Measurements from ENCODE around the gene LRRC8E.

LRRC8E gene

GRCh38 chr19:7844405-7844804 is 43.9 kb upstream of the LRRC8E start:
- no peak for TF ChIP-seq MAX (IDR thresholded peaks at IDR 0.05; ENCODE audit: low read depth, low read length)
- no peak for DNase-seq (ENCODE audit: low read depth)
- no peak overlapping the region for H3K4me3 ChIP-seq (ENCODE audit: low read depth, low read length)

- no peak overlapping the region for H3K4me3 ChIP-seq (ENCODE audit: low read depth, low read length)
- no peak for TF ChIP-seq CTCF (IDR thresholded peaks at IDR 0.05; ENCODE audit: low read depth, low read length)
- no peak for TF ChIP-seq MAX (IDR thresholded peaks at IDR 0.05; ENCODE audit: low read depth, low read length)
- TF ChIP-seq MYC (IDR thresholded peaks at IDR 0.05; ENCODE audit: low read depth, low read length): no peak
- no peak for DNase-seq (ENCODE audit: low read depth)
Measured at GRCh38 chr19:7844951-7845350, 43.4 kb upstream of the LRRC8E start.

- H3K4me3 ChIP-seq (ENCODE audit: low read depth, low read length): no peak overlapping the region
- DNase-seq (ENCODE audit: low read depth): no peak
- TF ChIP-seq MYC (IDR thresholded peaks at IDR 0.05; ENCODE audit: low read depth, low read length) (no peak), CTCF (IDR thresholded peaks at IDR 0.05; ENCODE audit: low read depth, low read length) (no peak), POLR2A (IDR thresholded peaks at IDR 0.05; ENCODE audit: extremely low read depth, insufficient read length) (no peak), MAX (IDR thresholded peaks at IDR 0.05; ENCODE audit: low read depth, low read length) (no peak)
Measured at GRCh38 chr19:7845390-7846154, 42.7 kb upstream of the LRRC8E start.

GRCh38 chr19:7846155-7846646 is 42.1 kb upstream of the LRRC8E start:
- no peak for DNase-seq (ENCODE audit: low read depth)
- no peak overlapping the region for H3K4me3 ChIP-seq (ENCODE audit: low read depth, low read length)
- TF ChIP-seq MYC (IDR thresholded peaks at IDR 0.05; ENCODE audit: low read depth, low read length): no peak
- no peak for TF ChIP-seq CTCF (IDR thresholded peaks at IDR 0.05; ENCODE audit: low read depth, low read length)
- TF ChIP-seq POLR2A (IDR thresholded peaks at IDR 0.05; ENCODE audit: extremely low read depth, insufficient read length): no peak

- no peak for DNase-seq (ENCODE audit: low read depth)
- no peak for TF ChIP-seq MAX (IDR thresholded peaks at IDR 0.05; ENCODE audit: low read depth, low read length)
- no peak for TF ChIP-seq POLR2A (IDR thresholded peaks at IDR 0.05; ENCODE audit: extremely low read depth, insufficient read length)
- TF ChIP-seq MYC (IDR thresholded peaks at IDR 0.05; ENCODE audit: low read depth, low read length): no peak
- TF ChIP-seq CTCF (IDR thresholded peaks at IDR 0.05; ENCODE audit: low read depth, low read length): no peak
- H3K4me3 ChIP-seq (ENCODE audit: low read depth, low read length): no peak overlapping the region
Measured at GRCh38 chr19:7847664-7848063, 40.6 kb upstream of the LRRC8E start.

GRCh38 chr19:7848779-7849457 is 39.4 kb upstream of the LRRC8E start:
- no peak overlapping the region for H3K4me3 ChIP-seq (ENCODE audit: low read depth, low read length)
- no peak for TF ChIP-seq MAX (IDR thresholded peaks at IDR 0.05; ENCODE audit: low read depth, low read length)
- DNase-seq (ENCODE audit: low read depth): no peak
